Lung (tissue), 12 donors: ENCODE results near the gene LARGE1. TPM values are rescaled to one million over a fixed set of nuclear protein-coding genes. Genes with fewer than 3 reads are reported as not detected.

Source experiments
- ATAC-seq: fragments of 200-7000 bp; cut with Tn5 transposase; one replicate; pipeline ENCODE4 v1.9.1; 2020; ENCODE audit warnings: moderate number of reproducible peaks; ENCODE audit not compliant: insufficient read depth, low FRiP score
- DNase-seq, 3 donors: peaks; one replicate each; pipeline ENCODE4 v3.0.0-alpha.2; 2013 to 2017
- H3K27ac ChIP-seq, 2 donors: one replicate each; pipeline ENCODE4 v1.5.1; 2013; ENCODE audit warnings: mild to moderate bottlenecking in 2 of 2, moderate library complexity in 2 of 2, control low read depth in 1 of 2, inconsistent platforms in 1 of 2, low read depth in 1 of 2, low read length in 1 of 2
- H3K27me3 ChIP-seq, 3 donors: one replicate each; pipeline ENCODE4 v1.5.1; 2013; ENCODE audit warnings: low read length in 2 of 3; ENCODE audit not compliant: control insufficient read depth in 3 of 3, insufficient read depth in 3 of 3
- H3K36me3 ChIP-seq, 4 donors: one replicate each; pipeline ENCODE4 v1.5.1; 2013; ENCODE audit warnings: low read length in 4 of 4, mild to moderate bottlenecking in 1 of 4, moderate library complexity in 1 of 4; ENCODE audit not compliant: control insufficient read depth in 4 of 4, insufficient read depth in 4 of 4
- H3K4me1 ChIP-seq, 5 donors: one replicate each; pipeline ENCODE4 v1.5.1; 2013; ENCODE audit warnings: low read length in 5 of 5, mild to moderate bottlenecking in 2 of 5, moderate library complexity in 1 of 5; ENCODE audit not compliant: control insufficient read depth in 5 of 5, insufficient read depth in 5 of 5
- H3K4me3 ChIP-seq: one replicate; pipeline ENCODE4 v1.5.1; 2013; ENCODE audit warnings: mild to moderate bottlenecking, control low read depth, moderate library complexity
- H3K9ac ChIP-seq, 2 donors: one replicate each; pipeline ENCODE4 v1.5.1; 2013; ENCODE audit warnings: low read length in 2 of 2, control low read depth in 1 of 2; ENCODE audit not compliant: insufficient read depth in 1 of 2
- H3K9me3 ChIP-seq, 4 donors: one replicate each; pipeline ENCODE4 v1.5.1; 2013; ENCODE audit warnings: low read length in 3 of 4, mild to moderate bottlenecking in 1 of 4, moderate library complexity in 1 of 4; ENCODE audit not compliant: control insufficient read depth in 4 of 4, insufficient read depth in 3 of 4
- WGBS, 2 donors: extraction: QIAGEN DNeasy Blood & Tissue Kit; methylation state at CpG; one replicate each; pipeline ENCODE4 v1.1.7; 2013; 5-methylcytosine and 5-hydroxymethylcytosine counted together
- polyA plus RNA-seq, 2 donors: library from polyadenylated mRNA; stranded (reverse); fragments of 200-250 nt; gene quantifications; one replicate each; pipeline ENCODE4 v1.2.1, GENCODE V29; 2013
- total RNA-seq, 2 donors: library from RNA; depleted of rRNA in 1 of 2; stranded (reverse); fragments of >200 nt in 1 of 2; gene quantifications; one replicate each; pipeline ENCODE4 v1.2.1, GENCODE V29; 2014 to 2021
- TF ChIP-seq, protein P1 (sequence below): IDR thresholded peaks from 2 replicates; pipeline ENCODE4 v1.5.1; 2012; ENCODE audit warnings: mild to moderate bottlenecking; ENCODE audit errors: control extremely low read depth, extremely low read depth
- donor health status: control.
- donor health status: control.
- donor health status: Bipolar disorder and iron deficiency.
- donor health status: healthy.
- donor health status: DM: yes; HTN: yes; CAD: no.

LARGE1 gene
- total and polyA plus RNA-seq, 4 donors = 2.9 to 41.1 (median 15.4) TPM

- no peaks in the 10 kb centered on the region for H3K36me3 ChIP-seq
- H3K4me1 ChIP-seq = peaks cover 10 to 39% (median 33%) of the 10 kb centered on the region in 5 donors
- peak overlapping the region in 1 of 2 donors; percentile 34 for H3K27ac ChIP-seq
- no peaks in the 10 kb centered on the region for H3K9me3 ChIP-seq
- 86 to 88% methylated on average over 5 of the region's 5 CpGs for WGBS, 2 donors
- no peak overlapping the region for H3K9ac ChIP-seq
- H3K4me3 ChIP-seq = no peak overlapping the region
- ATAC-seq (no peak), DNase-seq (peak in 1 of 3 donors; percentile 27)
- no peaks in the 10 kb centered on the region for H3K27me3 ChIP-seq
- TF ChIP-seq, protein P1, sequence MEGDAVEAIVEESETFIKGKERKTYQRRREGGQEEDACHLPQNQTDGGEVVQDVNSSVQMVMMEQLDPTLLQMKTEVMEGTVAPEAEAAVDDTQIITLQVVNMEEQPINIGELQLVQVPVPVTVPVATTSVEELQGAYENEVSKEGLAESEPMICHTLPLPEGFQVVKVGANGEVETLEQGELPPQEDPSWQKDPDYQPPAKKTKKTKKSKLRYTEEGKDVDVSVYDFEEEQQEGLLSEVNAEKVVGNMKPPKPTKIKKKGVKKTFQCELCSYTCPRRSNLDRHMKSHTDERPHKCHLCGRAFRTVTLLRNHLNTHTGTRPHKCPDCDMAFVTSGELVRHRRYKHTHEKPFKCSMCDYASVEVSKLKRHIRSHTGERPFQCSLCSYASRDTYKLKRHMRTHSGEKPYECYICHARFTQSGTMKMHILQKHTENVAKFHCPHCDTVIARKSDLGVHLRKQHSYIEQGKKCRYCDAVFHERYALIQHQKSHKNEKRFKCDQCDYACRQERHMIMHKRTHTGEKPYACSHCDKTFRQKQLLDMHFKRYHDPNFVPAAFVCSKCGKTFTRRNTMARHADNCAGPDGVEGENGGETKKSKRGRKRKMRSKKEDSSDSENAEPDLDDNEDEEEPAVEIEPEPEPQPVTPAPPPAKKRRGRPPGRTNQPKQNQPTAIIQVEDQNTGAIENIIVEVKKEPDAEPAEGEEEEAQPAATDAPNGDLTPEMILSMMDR = no peak
Measured at GRCh38 chr22:33539202-33539901, 380.9 kb downstream of the LARGE1 start.

GRCh38 chr22:33538277-33538885 lies 381.9 kb downstream of the LARGE1 start:
- WGBS, 2 donors = 76 to 79% methylated on average over 6 of the region's 6 CpGs
- no peaks in the 10 kb centered on the region for H3K36me3 ChIP-seq
- DNase-seq (no peak), ATAC-seq (no peak)
- no peak overlapping the region for H3K27ac ChIP-seq
- no peak overlapping the region for H3K4me3 ChIP-seq
- no peaks in the 10 kb centered on the region for H3K27me3 ChIP-seq
- no peak overlapping the region for H3K9ac ChIP-seq
- TF ChIP-seq, protein P1 = no peak
- no peaks in the 10 kb centered on the region for H3K9me3 ChIP-seq
- peaks cover 10 to 39% (median 31%) of the 10 kb centered on the region in 5 donors for H3K4me1 ChIP-seq

DNA sequence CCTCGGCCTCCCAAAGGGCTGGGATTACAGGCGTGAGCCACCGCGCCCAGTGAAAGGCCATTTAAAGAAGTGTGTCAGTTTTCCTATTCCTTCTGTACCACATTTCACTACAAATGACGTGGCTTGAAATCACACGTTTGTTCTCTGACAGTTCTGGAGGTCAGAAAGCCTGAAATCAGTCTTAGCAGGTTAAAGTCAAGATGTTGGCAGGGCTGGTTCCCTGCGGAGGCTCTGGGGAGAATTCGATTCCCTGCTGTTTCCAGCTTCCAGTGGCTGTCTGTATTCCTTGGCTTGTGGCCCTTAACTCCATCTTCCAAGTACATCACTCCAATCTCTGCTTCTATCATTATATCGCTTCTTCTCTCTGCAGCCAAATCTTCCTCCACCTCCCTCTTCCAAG lies 383.2 kb downstream of the LARGE1 start:
- H3K27ac ChIP-seq = no peak overlapping the region
- no peaks in the 10 kb centered on the region for H3K9me3 ChIP-seq
- H3K9ac ChIP-seq = no peak overlapping the region
- no peak overlapping the region for H3K4me3 ChIP-seq
- no peak for DNase-seq
- peaks cover 10 to 36% (median 23%) of the 10 kb centered on the region in 5 donors for H3K4me1 ChIP-seq
- no peaks in the 10 kb centered on the region for H3K36me3 ChIP-seq
- 90 to 93% methylated on average over 9 of the region's 9 CpGs for WGBS, 2 donors
- ATAC-seq = no peak
- TF ChIP-seq, protein P1 = no peak
- H3K27me3 ChIP-seq = no peaks in the 10 kb centered on the region
